ENCODE measurements around the gene CENPO.

Gene CENPO

GRCh38 chr2:24845691-24846090, 52.5 kb downstream of the CENPO start:
- TF ChIP-seq CTCF (IDR thresholded peaks at IDR 0.05; ENCODE audit: low read depth, low read length) = no peak
- no peak overlapping the region for H3K4me3 ChIP-seq (ENCODE audit: low read depth, low read length)

GRCh38 chr2:24850944-24851343, 57.7 kb downstream of the CENPO start:
- TF ChIP-seq CTCF (IDR thresholded peaks at IDR 0.05; ENCODE audit: low read depth, low read length) = no peak
- H3K4me3 ChIP-seq (ENCODE audit: low read depth, low read length) = no peak overlapping the region

- no peak for TF ChIP-seq CTCF (IDR thresholded peaks at IDR 0.05; ENCODE audit: low read depth, low read length)
- H3K4me3 ChIP-seq (ENCODE audit: low read depth, low read length) = no peak overlapping the region
These were observed 58.8 kb downstream of the CENPO start for GRCh38 chr2:24852026-24852425.

GRCh38 chr2:24852431-24853020, 59.3 kb downstream of the CENPO start:
- H3K4me3 ChIP-seq (ENCODE audit: low read depth, low read length) = no peak overlapping the region
- no peak for TF ChIP-seq CTCF (IDR thresholded peaks at IDR 0.05; ENCODE audit: low read depth, low read length)

GRCh38 chr2:24853046-24853445, 59.8 kb downstream of the CENPO start:
- H3K4me3 ChIP-seq (ENCODE audit: low read depth, low read length) = no peak overlapping the region
- no peak for TF ChIP-seq CTCF (IDR thresholded peaks at IDR 0.05; ENCODE audit: low read depth, low read length)

- H3K4me3 ChIP-seq (ENCODE audit: low read depth, low read length) = no peak overlapping the region
- TF ChIP-seq CTCF (IDR thresholded peaks at IDR 0.05; ENCODE audit: low read depth, low read length) = no peak
These were observed 60.8 kb downstream of the CENPO start for GRCh38 chr2:24853996-24854395.

- no peak for TF ChIP-seq CTCF (IDR thresholded peaks at IDR 0.05; ENCODE audit: low read depth, low read length)
- H3K4me3 ChIP-seq (ENCODE audit: low read depth, low read length) = no peak overlapping the region
These were observed 61.9 kb downstream of the CENPO start for GRCh38 chr2:24855022-24855622.
